Cortex of kidney (tissue), 1 donor: ENCODE measurements around the gene VEZT.
"Not testable (repeated sequence)": the region's sequence is repeated elsewhere in the genome, so short reads cannot be mapped to it uniquely, and the experiment has no call there.

ENCODE experiments used
- DNase-seq: peaks from one replicate; lab custom pipeline; 2025; lab: John Stamatoyannopoulos, UW

VEZT gene

GRCh38 chr12:95257541-95257940 is 39.9 kb downstream of the VEZT start:
- DNase-seq = no peak

GRCh38 chr12:95258151-95258550 is 40.5 kb downstream of the VEZT start:
- no peak for DNase-seq

GRCh38 chr12:95258803-95259202 is 41.2 kb downstream of the VEZT start:
- no peak for DNase-seq

- no peak for DNase-seq
Observed at GRCh38 chr12:95259368-95259767, 41.8 kb downstream of the VEZT start.

GRCh38 chr12:95261109-95261508 is 43.5 kb downstream of the VEZT start:
- DNase-seq = no peak

- DNase-seq = no peak
Observed at GRCh38 chr12:95262808-95263207, 45.2 kb downstream of the VEZT start.

GRCh38 chr12:95265765-95266164 is 48.2 kb downstream of the VEZT start:
- DNase-seq = no peak

- no peak for DNase-seq
Observed at GRCh38 chr12:95266254-95266653, 48.6 kb downstream of the VEZT start.

- no peak for DNase-seq
Observed at GRCh38 chr12:95269892-95270291, 52.3 kb downstream of the VEZT start.

GRCh38 chr12:95271465-95271864 is 53.9 kb downstream of the VEZT start:
- no peak for DNase-seq

GRCh38 chr12:95277139-95277538 is 59.5 kb downstream of the VEZT start:
- no peak for DNase-seq

GRCh38 chr12:95279856-95280255 is 62.2 kb downstream of the VEZT start:
- no peak for DNase-seq

- DNase-seq = no peak
Observed at GRCh38 chr12:95282266-95282665, 64.7 kb downstream of the VEZT start.

GRCh38 chr12:95283371-95283770 is 65.8 kb downstream of the VEZT start:
- no peak for DNase-seq

GRCh38 chr12:95286713-95287112 is 69.1 kb downstream of the VEZT start:
- DNase-seq = no peak

- DNase-seq = no peak
Observed at GRCh38 chr12:95291501-95291900, 73.9 kb downstream of the VEZT start.

- DNase-seq = no peak
Observed at GRCh38 chr12:95298916-95299315, 81.3 kb downstream of the VEZT start.

- DNase-seq = no peak
Observed at GRCh38 chr12:95300286-95300685, 82.7 kb downstream of the VEZT start.

- DNase-seq = no peak
Observed at GRCh38 chr12:95303476-95303875, 85.9 kb downstream of the VEZT start.

- DNase-seq = no peak
Observed at GRCh38 chr12:95304673-95305198, 87.1 kb downstream of the VEZT start.

GRCh38 chr12:95312656-95313055 is 95.0 kb downstream of the VEZT start:
- DNase-seq = no peak

- DNase-seq = not testable (repeated sequence)
Observed at GRCh38 chr12:95314756-95315155, 97.1 kb downstream of the VEZT start.

GRCh38 chr12:95316798-95317197 is 99.2 kb downstream of the VEZT start:
- DNase-seq = no peak

- no peak for DNase-seq
Observed at GRCh38 chr12:95318071-95318545, 100.5 kb downstream of the VEZT start.
